PC-9 (cell line): ENCODE results near the gene FAM9A.

Experiments used
- EZH2 ChIP-seq: fragments of 200-600 bp; sonication (generic); IDR thresholded peaks from 2 replicates; pipeline ENCODE4 v1.8.0; 2017; ENCODE audit warnings: antibody characterized with exemption, low read depth
- TF ChIP-seq, protein P1 (sequence below): fragments of 200-600 bp; sonication (generic); conservative IDR thresholded peaks from 2 replicates; pipeline ENCODE4 v1.6.1; 2017; ENCODE audit warnings: mixed run types, antibody characterized with exemption, mild to moderate bottlenecking, moderate library complexity

DNA sequence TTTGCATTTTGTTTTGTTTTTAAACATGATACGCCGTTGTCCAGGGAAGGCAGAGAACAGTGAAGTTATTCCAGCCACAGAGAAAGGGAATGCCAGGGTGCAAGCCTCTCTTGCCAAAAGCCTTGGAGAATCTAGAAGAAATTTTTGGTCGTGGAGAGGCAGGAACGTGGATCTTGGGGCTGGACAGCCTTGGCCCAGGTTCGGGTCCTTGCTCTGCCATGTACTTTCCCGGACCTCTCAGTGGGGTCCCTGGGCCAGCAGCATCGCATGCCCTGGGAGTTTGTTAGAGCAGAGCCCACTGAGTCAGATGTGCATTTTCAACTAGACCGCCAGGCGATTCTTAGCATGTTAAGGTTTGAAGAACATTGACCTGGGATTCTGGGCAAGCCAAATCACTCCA lies 18.6 kb downstream of the FAM9A start:
- TF ChIP-seq, protein P1, sequence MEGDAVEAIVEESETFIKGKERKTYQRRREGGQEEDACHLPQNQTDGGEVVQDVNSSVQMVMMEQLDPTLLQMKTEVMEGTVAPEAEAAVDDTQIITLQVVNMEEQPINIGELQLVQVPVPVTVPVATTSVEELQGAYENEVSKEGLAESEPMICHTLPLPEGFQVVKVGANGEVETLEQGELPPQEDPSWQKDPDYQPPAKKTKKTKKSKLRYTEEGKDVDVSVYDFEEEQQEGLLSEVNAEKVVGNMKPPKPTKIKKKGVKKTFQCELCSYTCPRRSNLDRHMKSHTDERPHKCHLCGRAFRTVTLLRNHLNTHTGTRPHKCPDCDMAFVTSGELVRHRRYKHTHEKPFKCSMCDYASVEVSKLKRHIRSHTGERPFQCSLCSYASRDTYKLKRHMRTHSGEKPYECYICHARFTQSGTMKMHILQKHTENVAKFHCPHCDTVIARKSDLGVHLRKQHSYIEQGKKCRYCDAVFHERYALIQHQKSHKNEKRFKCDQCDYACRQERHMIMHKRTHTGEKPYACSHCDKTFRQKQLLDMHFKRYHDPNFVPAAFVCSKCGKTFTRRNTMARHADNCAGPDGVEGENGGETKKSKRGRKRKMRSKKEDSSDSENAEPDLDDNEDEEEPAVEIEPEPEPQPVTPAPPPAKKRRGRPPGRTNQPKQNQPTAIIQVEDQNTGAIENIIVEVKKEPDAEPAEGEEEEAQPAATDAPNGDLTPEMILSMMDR: no peak
- no peak for TF ChIP-seq EZH2
